Mesendoderm (in vitro differentiated cells): ENCODE measurements around the gene EXOSC2.

Experiments
- DNase-seq: peaks from one replicate; pipeline ENCODE4 v3.0.0; 2013
- H2AK5ac ChIP-seq: 2 replicates; pipeline ENCODE4 v1.6.1; 2013; ENCODE audit warnings: low read length, inconsistent platforms
- H2BK120ac ChIP-seq: 2 replicates; pipeline ENCODE4 v1.6.1; 2013; ENCODE audit warnings: low read depth, mild to moderate bottlenecking, low read length, moderate library complexity, mixed read lengths
- H2BK15ac ChIP-seq: replicated peaks from 2 replicates; pipeline ENCODE4 v1.6.1; 2013; ENCODE audit warnings: low read depth, mild to moderate bottlenecking, moderate library complexity
- H2BK5ac ChIP-seq: 2 replicates; pipeline ENCODE4 v1.6.1; 2013; ENCODE audit warnings: low read length, inconsistent platforms
- H3K18ac ChIP-seq: 2 replicates; pipeline ENCODE4 v1.6.1; 2013; ENCODE audit warnings: mild to moderate bottlenecking, low read length, mixed read lengths
- H3K23ac ChIP-seq: one replicate; pipeline ENCODE4 v1.6.1; 2013; ENCODE audit warnings: low read length
- H3K27ac ChIP-seq: 2 replicates; pipeline ENCODE4 v1.5.1; 2013; ENCODE audit warnings: low read depth, mild to moderate bottlenecking, inconsistent platforms, low read length, moderate library complexity
- H3K27me3 ChIP-seq: 2 replicates; pipeline ENCODE4 v1.6.1; 2013; ENCODE audit warnings: low read length, control low read depth, mild to moderate bottlenecking, inconsistent platforms; ENCODE audit not compliant: insufficient read depth, poor library complexity
- H3K36me3 ChIP-seq: 2 replicates; pipeline ENCODE4 v1.6.1; 2013; ENCODE audit warnings: low read length, inconsistent platforms; ENCODE audit not compliant: control insufficient read depth, insufficient read depth
- H3K4ac ChIP-seq: one replicate; pipeline ENCODE4 v1.6.1; 2013; ENCODE audit warnings: low read depth, mild to moderate bottlenecking, low read length, moderate library complexity
- H3K4me1 ChIP-seq: 2 replicates; pipeline ENCODE4 v1.6.1; 2013; ENCODE audit warnings: low read depth, low read length, inconsistent platforms; ENCODE audit not compliant: control insufficient read depth
- H3K4me2 ChIP-seq: 2 replicates; pipeline ENCODE4 v1.6.1; 2013; ENCODE audit warnings: low read length
- H3K4me3 ChIP-seq: 2 replicates; pipeline ENCODE4 v1.5.1; 2013; ENCODE audit warnings: mild to moderate bottlenecking, low read length
- H3K56ac ChIP-seq: one replicate; pipeline ENCODE4 v1.6.1; 2013; ENCODE audit warnings: low read length
- H3K79me1 ChIP-seq: 2 replicates; pipeline ENCODE4 v1.6.1; 2013; ENCODE audit warnings: low read length, inconsistent platforms
- H3K79me2 ChIP-seq: 2 replicates; pipeline ENCODE4 v1.6.1; 2013; ENCODE audit warnings: mild to moderate bottlenecking, low read length; ENCODE audit not compliant: control insufficient read depth, insufficient read depth
- H3K9ac ChIP-seq: 2 replicates; pipeline ENCODE4 v1.6.1; 2013; ENCODE audit warnings: low read length, inconsistent platforms
- H4K5ac ChIP-seq: one replicate; pipeline ENCODE4 v1.6.1; 2013; ENCODE audit warnings: low read length
- H4K8ac ChIP-seq: one replicate; pipeline ENCODE4 v1.6.1; 2013; ENCODE audit warnings: low read depth, mild to moderate bottlenecking, control low read depth, low read length, moderate library complexity
- WGBS: extraction: QIAGEN DNeasy Blood & Tissue Kit; methylation state at CpG from one replicate; pipeline ENCODE4 v1.1.7; 2013; ENCODE audit warnings: low lambda C conversion rate, missing lambda C conversion rate; ENCODE audit not compliant: insufficient coverage; ENCODE audit errors: extremely low coverage; 5-methylcytosine and 5-hydroxymethylcytosine counted together

EXOSC2 gene

GRCh38 chr9:130669965-130670364 lies 23.6 kb upstream of the EXOSC2 start:
- no peak overlapping the region for H3K9ac ChIP-seq
- no peaks in the 10 kb centered on the region for H3K79me2 ChIP-seq
- no peaks in the 10 kb centered on the region for H3K79me1 ChIP-seq
- H2BK120ac ChIP-seq = no peak overlapping the region
- no peak overlapping the region for H4K8ac ChIP-seq
- no peak overlapping the region for H4K5ac ChIP-seq
- no CpG with 5 or more reads among the region's 4 CpGs for WGBS
- H2AK5ac ChIP-seq = no peak overlapping the region
- no peaks in the 10 kb centered on the region for H3K36me3 ChIP-seq
- no peak overlapping the region for H3K23ac ChIP-seq
- H3K4ac ChIP-seq = no peak overlapping the region
- no peak overlapping the region for H2BK15ac ChIP-seq
- no peaks in the 10 kb centered on the region for H3K4me1 ChIP-seq
- H3K4me2 ChIP-seq = no peak overlapping the region
- no peak overlapping the region for H2BK5ac ChIP-seq
- no peak overlapping the region for H3K4me3 ChIP-seq
- no peak overlapping the region for H3K18ac ChIP-seq
- H3K27me3 ChIP-seq = peaks cover 32% of the 10 kb centered on the region
- DNase-seq = no peak
- H3K56ac ChIP-seq = no peak overlapping the region
- no peak overlapping the region for H3K27ac ChIP-seq

GRCh38 chr9:130670644-130671043 lies 22.9 kb upstream of the EXOSC2 start:
- no peaks in the 10 kb centered on the region for H3K36me3 ChIP-seq
- H3K79me2 ChIP-seq = no peaks in the 10 kb centered on the region
- H3K4me2 ChIP-seq = no peak overlapping the region
- no peak overlapping the region for H3K56ac ChIP-seq
- no peak overlapping the region for H3K27ac ChIP-seq
- no peak overlapping the region for H3K4ac ChIP-seq
- H4K5ac ChIP-seq = no peak overlapping the region
- H2AK5ac ChIP-seq = no peak overlapping the region
- no peaks in the 10 kb centered on the region for H3K79me1 ChIP-seq
- no peak overlapping the region for H3K18ac ChIP-seq
- no CpG with 5 or more reads among the region's 6 CpGs for WGBS
- no peaks in the 10 kb centered on the region for H3K4me1 ChIP-seq
- no peak overlapping the region for H2BK5ac ChIP-seq
- no peak overlapping the region for H4K8ac ChIP-seq
- H2BK15ac ChIP-seq = no peak overlapping the region
- no peak overlapping the region for H2BK120ac ChIP-seq
- no peak overlapping the region for H3K9ac ChIP-seq
- DNase-seq = no peak
- no peak overlapping the region for H3K4me3 ChIP-seq
- no peak overlapping the region for H3K23ac ChIP-seq
- H3K27me3 ChIP-seq = peaks cover 27% of the 10 kb centered on the region

- no peak overlapping the region for H2BK15ac ChIP-seq
- no peak overlapping the region for H4K8ac ChIP-seq
- H3K4me2 ChIP-seq = no peak overlapping the region
- H3K23ac ChIP-seq = no peak overlapping the region
- no peak overlapping the region for H4K5ac ChIP-seq
- H3K27ac ChIP-seq = no peak overlapping the region
- H3K36me3 ChIP-seq = no peaks in the 10 kb centered on the region
- H3K9ac ChIP-seq = no peak overlapping the region
- no peak overlapping the region for H3K4ac ChIP-seq
- no peaks in the 10 kb centered on the region for H3K79me1 ChIP-seq
- H3K56ac ChIP-seq = no peak overlapping the region
- H2AK5ac ChIP-seq = no peak overlapping the region
- H2BK120ac ChIP-seq = no peak overlapping the region
- no peak for DNase-seq
- H3K4me3 ChIP-seq = no peak overlapping the region
- H3K79me2 ChIP-seq = no peaks in the 10 kb centered on the region
- H2BK5ac ChIP-seq = no peak overlapping the region
- no peak overlapping the region for H3K18ac ChIP-seq
- WGBS = no CpG with 5 or more reads among the region's 8 CpGs
- no peaks in the 10 kb centered on the region for H3K4me1 ChIP-seq
- peaks cover 10% of the 10 kb centered on the region for H3K27me3 ChIP-seq
Measured at GRCh38 chr9:130672466-130672865, 21.1 kb upstream of the EXOSC2 start.

GRCh38 chr9:130672933-130673615 lies 20.5 kb upstream of the EXOSC2 start:
- Histone ChIP-seq H3K56ac (no peak overlapping the region), H3K4ac (no peak overlapping the region), H3K9ac (no peak overlapping the region), H4K8ac (no peak overlapping the region), H2AK5ac (no peak overlapping the region), H3K27ac (no peak overlapping the region), H3K4me2 (no peak overlapping the region), H4K5ac (no peak overlapping the region), H2BK120ac (no peak overlapping the region), H3K79me1 (no peaks in the 10 kb centered on the region), H3K18ac (no peak overlapping the region), H3K79me2 (no peaks in the 10 kb centered on the region), H3K4me1 (no peaks in the 10 kb centered on the region), H2BK15ac (no peak overlapping the region), H3K4me3 (no peak overlapping the region), H2BK5ac (no peak overlapping the region), H3K23ac (no peak overlapping the region), H3K27me3 (peaks cover 4% of the 10 kb centered on the region), H3K36me3 (no peaks in the 10 kb centered on the region)
- DNase-seq = no peak
- WGBS = no CpG with 5 or more reads among the region's 12 CpGs

- Histone ChIP-seq H2BK120ac (no peak overlapping the region), H3K79me1 (no peaks in the 10 kb centered on the region), H3K27me3 (peaks cover 4% of the 10 kb centered on the region), H2AK5ac (no peak overlapping the region), H2BK5ac (no peak overlapping the region), H3K4me2 (no peak overlapping the region), H3K79me2 (no peaks in the 10 kb centered on the region), H3K36me3 (no peaks in the 10 kb centered on the region), H3K4me3 (no peak overlapping the region), H4K8ac (no peak overlapping the region), H3K23ac (no peak overlapping the region), H3K4me1 (no peaks in the 10 kb centered on the region), H4K5ac (no peak overlapping the region), H3K4ac (no peak overlapping the region), H2BK15ac (no peak overlapping the region), H3K18ac (no peak overlapping the region), H3K9ac (no peak overlapping the region), H3K56ac (no peak overlapping the region), H3K27ac (no peak overlapping the region)
- DNase-seq = no peak
- no CpG with 5 or more reads among the region's 13 CpGs for WGBS
Measured at GRCh38 chr9:130675396-130675795, 18.2 kb upstream of the EXOSC2 start.

- no peak overlapping the region for H3K9ac ChIP-seq
- peaks cover 10% of the 10 kb centered on the region for H3K27me3 ChIP-seq
- no peaks in the 10 kb centered on the region for H3K4me1 ChIP-seq
- H3K4ac ChIP-seq = no peak overlapping the region
- H3K23ac ChIP-seq = no peak overlapping the region
- H4K8ac ChIP-seq = no peak overlapping the region
- H3K4me2 ChIP-seq = no peak overlapping the region
- no peak overlapping the region for H2BK120ac ChIP-seq
- no peak overlapping the region for H3K4me3 ChIP-seq
- H3K79me2 ChIP-seq = no peaks in the 10 kb centered on the region
- H2AK5ac ChIP-seq = no peak overlapping the region
- no peak overlapping the region for H2BK5ac ChIP-seq
- no peaks in the 10 kb centered on the region for H3K79me1 ChIP-seq
- no peaks in the 10 kb centered on the region for H3K36me3 ChIP-seq
- no peak overlapping the region for H3K18ac ChIP-seq
- H4K5ac ChIP-seq = no peak overlapping the region
- no CpG with 5 or more reads among the region's 7 CpGs for WGBS
- no peak overlapping the region for H3K56ac ChIP-seq
- no peak for DNase-seq
- H3K27ac ChIP-seq = no peak overlapping the region
- no peak overlapping the region for H2BK15ac ChIP-seq
Measured at GRCh38 chr9:130677252-130677651, 16.3 kb upstream of the EXOSC2 start.
